ENCODE data around the gene MICU1.

GRCh38 chr10:72379062-72379461, 246.8 kb downstream of the MICU1 start:
- no peak for TF ChIP-seq POLR2AphosphoS5 (IDR thresholded peaks at IDR 0.05)
- no peak for TF ChIP-seq CTCF (IDR thresholded peaks at IDR 0.05)
- no peak for TF ChIP-seq POLR2A (IDR thresholded peaks at IDR 0.05)
